Measurements from ENCODE around the gene ZNF649. TPM values are rescaled to one million over a fixed set of nuclear protein-coding genes. Genes with fewer than 3 reads are reported as not detected.
A peak's percentile ranks its signal among the peaks of the same experiment; 100 is the strongest.

The ZNF649 gene
- total RNA-seq, 1 experiment from 2014 or later, result 148 TPM

DNA sequence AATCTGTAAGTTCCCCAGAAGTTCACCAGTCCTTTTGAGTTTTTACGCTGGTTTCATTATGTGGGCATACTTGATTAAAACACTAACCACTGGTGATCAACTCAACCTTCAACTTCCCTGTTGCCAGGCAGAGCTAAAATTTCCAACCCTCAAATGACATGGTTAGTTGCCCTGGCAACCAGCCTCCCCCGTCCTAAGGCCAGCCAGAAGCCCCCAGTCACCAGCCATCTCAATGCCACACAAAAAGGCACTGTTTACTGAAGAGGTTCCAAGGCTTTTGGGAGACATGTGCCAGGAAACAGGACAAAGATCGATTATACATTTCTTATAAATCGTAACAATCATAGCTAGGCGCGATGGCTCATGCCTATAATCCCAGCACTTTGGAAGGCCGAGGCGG lies 1.6 kb downstream of the ZNF649 start:
- no CpG with 5 or more reads among the region's 8 CpGs for WGBS (ENCODE audit: extremely low coverage, insufficient read length, low lambda C conversion rate)
- Mint-ChIP-seq H3K4me3 (peak overlapping the region; percentile 98 to 99), H3K36me3 (ENCODE audit: insufficient read depth in 1 of 3, low read depth in 3 of 3) (peaks cover 67 to 80% (median 70%) of the 10 kb centered on the region in 3 experiments), H3K4me1 (peaks cover 42 to 44% of the 10 kb centered on the region in 2 experiments), H3K9me3 (peaks cover 42 to 90% of the 10 kb centered on the region in 2 experiments), H3K27ac (peak overlapping the region; percentile 44 to 60 (median 56); a peak in 4 of 7 replicates), H3K27me3 (ENCODE audit: low read depth) (no peaks in the 10 kb centered on the region)
- H3K9me3 ChIP-seq (ENCODE audit: control insufficient read depth, low read depth, low read length), result peaks cover 43% of the 10 kb centered on the region
- H2BK12ac ChIP-seq (ENCODE audit: insufficient read length, low read depth, low read length), result no peak overlapping the region
- no peak for DNase-seq
- H3K18ac ChIP-seq (ENCODE audit: insufficient read length, low read depth, low read length), result no peak overlapping the region
- no peak overlapping the region for H2AK5ac ChIP-seq (ENCODE audit: insufficient read length, low read length)
- H3K23me2 ChIP-seq (ENCODE audit: insufficient read length, low read depth, low read length, poor library complexity, severe bottlenecking), result peaks cover 23% of the 10 kb centered on the region
- no peak overlapping the region for H4K5ac ChIP-seq (ENCODE audit: insufficient read length, low read depth, low read length)
- no peak overlapping the region for H4K91ac ChIP-seq (ENCODE audit: insufficient read length, low read depth, low read length)
- H2BK20ac ChIP-seq (ENCODE audit: low read depth, low read length, poor library complexity, severe bottlenecking), result no peak overlapping the region
- H3K79me2 ChIP-seq (ENCODE audit: insufficient read depth, low read length), result peaks cover 52% of the 10 kb centered on the region
- peak overlapping the region; percentile 97 for H3K4me2 ChIP-seq (ENCODE audit: insufficient read depth, insufficient read length, low read length)
- H3K79me1 ChIP-seq (ENCODE audit: insufficient read depth, low read depth, low read length, poor library complexity, severe bottlenecking), result peaks cover 8% of the 10 kb centered on the region
- no peak overlapping the region for H3K23ac ChIP-seq (ENCODE audit: insufficient read length, low read depth, low read length)
- no peak overlapping the region for H3K56ac ChIP-seq (ENCODE audit: insufficient read length, low read depth, low read length)
- no peak overlapping the region for H2AFZ ChIP-seq (ENCODE audit: low read length)
- no peak for TF ChIP-seq CTCF (conservative IDR thresholded peaks at IDR 0.05)
- H3K27ac ChIP-seq (ENCODE audit: insufficient read length, low read depth, low read length), result no peak overlapping the region
- no peak overlapping the region for H2BK120ac ChIP-seq (ENCODE audit: low read depth, low read length, poor library complexity, severe bottlenecking)
- no peaks in the 10 kb centered on the region for H3K27me3 ChIP-seq (ENCODE audit: insufficient read depth, low read length)
- peak overlapping the region; percentile 55 for H3K9ac ChIP-seq (ENCODE audit: extremely low read depth, insufficient read length, low read length)
- H2BK15ac ChIP-seq (ENCODE audit: low read depth, low read length), result no peak overlapping the region
- H4K20me1 ChIP-seq (ENCODE audit: control insufficient read depth, insufficient read depth, insufficient read length), result peaks cover 3% of the 10 kb centered on the region
- H3K14ac ChIP-seq (ENCODE audit: insufficient read depth, low read length), result peak overlapping the region; percentile 29; the same call in 1 of the 2 replicates
- H3T11ph ChIP-seq (ENCODE audit: low read length), result no peak overlapping the region
- no peak overlapping the region for H2BK5ac ChIP-seq (ENCODE audit: insufficient read length, low read length)
- peaks cover 8% of the 10 kb centered on the region; the same call in 1 of the 2 replicates for H3K4me1 ChIP-seq (ENCODE audit: insufficient read depth, low read length)
- no peak overlapping the region for H3K4ac ChIP-seq (ENCODE audit: low read depth, low read length)
- no peak overlapping the region for H4K8ac ChIP-seq (replicated peaks; ENCODE audit: insufficient read length, low read depth, low read length)

Measured in H9 (cell line).